Activated CD8-positive, alpha-beta memory T cell treated with anti-CD3 and anti-CD28 coated beads, Interleukin-2, amount 50 U/mL, for 24 hours (primary cell): ENCODE data around the gene DAO.

Experiments used
- DNase-seq: peaks from one replicate; pipeline ENCODE4 v3.0.0-alpha.2; 2020; ENCODE audit errors: extremely low read depth

The DAO gene

DNA sequence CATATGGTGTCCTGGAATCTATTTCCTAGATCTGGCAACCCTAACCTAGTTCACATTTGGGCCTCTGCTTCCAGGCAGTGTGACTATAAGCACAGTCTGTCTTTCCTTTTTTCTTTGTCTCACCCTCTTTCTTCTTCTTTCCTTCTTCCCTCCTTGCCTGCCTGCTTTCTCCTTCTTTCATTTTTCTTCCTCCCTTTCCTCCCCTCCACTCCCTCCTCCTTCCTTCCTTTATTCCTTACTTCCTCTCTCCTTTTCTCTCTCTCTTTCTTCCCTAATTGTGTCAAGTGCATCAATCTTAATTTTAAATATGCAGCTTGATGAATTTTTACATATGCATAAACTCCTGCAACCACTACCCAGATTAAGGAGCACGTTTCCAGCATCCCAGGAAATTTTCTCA is 4.6 kb upstream of the DAO start:
- DNase-seq = no peak

GRCh38 chr12:108875682-108876361 is 4.1 kb upstream of the DAO start:
- no peak for DNase-seq

DNA sequence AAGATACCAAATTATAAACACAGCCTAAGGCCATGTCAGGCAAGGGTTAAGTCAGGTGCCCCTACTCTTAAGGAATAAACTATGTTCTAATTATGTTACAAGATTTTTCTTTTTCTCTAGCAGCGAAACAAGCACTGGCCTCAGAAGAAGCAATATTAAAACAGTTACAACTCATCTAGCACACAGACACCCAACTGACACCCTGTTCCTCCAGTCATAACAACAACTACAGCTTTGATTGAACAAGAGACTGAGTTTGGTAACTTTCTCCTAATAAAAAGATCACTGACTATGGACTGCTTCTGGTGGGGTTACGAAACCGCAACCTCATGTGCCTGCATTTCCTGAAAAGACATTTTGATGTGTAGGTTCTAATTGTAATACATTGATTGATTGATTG is 3.3 kb upstream of the DAO start:
- DNase-seq = no peak

DNA sequence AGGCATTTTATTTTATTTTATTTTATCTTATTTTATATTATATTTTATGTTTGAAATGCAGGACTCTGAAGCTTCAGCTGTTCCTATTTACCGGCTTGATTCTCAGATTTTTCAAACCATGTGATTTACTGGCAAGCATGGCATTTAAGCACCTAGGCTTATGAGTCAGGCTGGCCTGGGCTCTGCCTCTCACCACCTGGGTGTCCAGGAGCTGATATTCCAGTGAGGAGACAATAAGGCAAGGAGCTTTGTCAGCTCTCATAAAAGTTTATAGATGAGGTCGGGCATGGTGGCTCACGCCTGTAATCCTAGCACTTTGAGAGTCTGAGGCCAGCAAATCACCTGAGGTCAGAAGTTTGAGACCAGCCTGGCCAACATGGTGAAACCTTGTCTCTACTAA is 2.1 kb downstream of the DAO start:
- no peak for DNase-seq

- DNase-seq = peak; percentile 30
Observed at GRCh38 chr12:108884116-108885012, 4.5 kb downstream of the DAO start.

DNA sequence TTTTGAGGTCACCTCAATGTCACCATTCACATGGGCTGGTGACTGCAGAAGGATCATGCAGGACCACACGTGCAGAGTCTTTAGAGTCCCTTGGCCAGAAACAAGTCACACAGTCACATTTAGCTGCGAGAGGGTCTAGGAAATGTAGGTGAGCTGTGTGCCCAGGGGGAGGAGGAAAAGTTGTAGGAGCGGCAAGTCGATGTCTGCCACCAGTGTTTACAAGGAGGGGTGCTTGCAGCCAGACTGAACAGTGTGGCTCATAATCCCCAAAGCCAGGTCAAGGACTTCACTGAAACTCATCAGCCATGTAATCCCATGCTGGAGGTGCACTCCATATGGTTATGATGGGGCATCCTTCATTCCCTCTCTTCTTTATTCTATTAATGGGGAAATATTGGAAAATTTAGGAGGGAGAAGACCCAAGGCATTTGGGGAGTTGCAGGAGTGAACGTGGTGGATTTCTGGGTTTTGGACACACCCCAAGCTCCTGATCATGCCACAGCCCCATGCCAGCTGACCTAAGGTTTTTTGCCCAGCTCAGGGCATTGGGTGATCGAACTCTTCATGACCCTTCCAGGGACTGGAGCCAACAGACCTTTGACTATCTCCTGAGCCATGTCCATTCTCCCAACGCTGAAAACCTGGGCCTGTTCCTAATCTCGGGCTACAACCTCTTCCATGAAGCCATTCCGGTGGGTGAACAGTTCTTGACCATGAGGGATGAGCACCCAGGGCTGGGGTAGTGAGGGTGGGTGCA is 7.2 kb downstream of the DAO start:
- DNase-seq = no peak

DNA sequence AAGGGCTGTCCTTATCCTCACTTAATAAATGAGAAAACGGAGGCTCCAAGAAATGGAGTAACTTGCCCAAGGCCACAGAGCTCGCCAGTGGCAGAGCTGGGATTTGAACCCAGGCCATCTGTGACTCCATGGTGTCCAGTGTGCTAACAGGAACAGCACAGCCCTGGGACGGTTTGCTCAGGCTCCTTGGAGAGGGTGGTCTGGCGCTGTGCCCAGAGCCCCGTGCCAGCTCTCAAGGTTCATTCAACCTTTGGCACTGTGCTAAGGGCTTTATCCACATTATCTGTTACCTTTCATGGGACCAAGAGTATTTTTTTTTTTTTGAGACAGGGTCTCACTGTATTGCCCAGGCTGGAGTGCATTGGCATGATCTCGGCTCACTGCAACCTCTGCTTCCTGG is 8.1 kb downstream of the DAO start:
- DNase-seq = no peak

DNA sequence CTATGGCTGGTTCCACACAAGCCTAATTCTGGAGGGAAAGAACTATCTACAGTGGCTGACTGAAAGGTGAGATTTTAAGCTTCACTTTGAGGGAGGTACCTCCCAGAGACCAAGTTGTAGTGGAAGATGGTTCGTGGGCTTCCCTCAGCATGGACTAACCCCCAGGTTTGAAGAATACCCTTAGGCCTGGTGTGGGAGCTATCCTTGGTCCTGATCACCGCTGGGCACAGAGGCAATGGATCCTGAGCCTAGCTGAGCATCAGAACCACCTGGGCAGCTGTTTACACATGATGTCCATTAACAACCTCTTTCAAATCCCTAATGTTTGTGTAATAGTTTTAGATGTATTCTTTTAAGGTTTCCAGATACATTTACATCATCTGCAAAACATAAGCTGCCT is 10.3 kb downstream of the DAO start:
- DNase-seq = no peak

GRCh38 chr12:108895220-108895802 is 15.4 kb downstream of the DAO start:
- no peak for DNase-seq

DNA sequence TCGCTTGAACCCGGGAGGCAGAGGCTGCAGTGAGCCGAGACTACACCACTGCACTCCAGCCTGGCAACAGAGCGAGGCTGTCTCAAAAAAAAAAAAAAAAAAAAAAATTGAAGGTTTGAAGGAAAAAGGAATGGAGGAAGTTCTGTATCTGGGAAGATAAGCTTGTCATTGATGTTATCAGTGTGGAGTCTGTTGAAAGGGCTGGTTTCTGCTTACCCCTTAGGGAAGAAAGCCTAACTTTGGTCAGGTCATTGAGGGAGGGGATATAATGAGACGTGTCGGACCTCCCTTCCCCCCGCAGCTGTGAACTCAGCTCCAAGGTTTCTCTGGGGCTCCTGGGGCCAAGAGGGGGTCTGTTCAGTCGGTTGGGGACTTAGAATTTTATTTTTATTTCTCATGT is 16.4 kb downstream of the DAO start:
- DNase-seq = no peak

DNA sequence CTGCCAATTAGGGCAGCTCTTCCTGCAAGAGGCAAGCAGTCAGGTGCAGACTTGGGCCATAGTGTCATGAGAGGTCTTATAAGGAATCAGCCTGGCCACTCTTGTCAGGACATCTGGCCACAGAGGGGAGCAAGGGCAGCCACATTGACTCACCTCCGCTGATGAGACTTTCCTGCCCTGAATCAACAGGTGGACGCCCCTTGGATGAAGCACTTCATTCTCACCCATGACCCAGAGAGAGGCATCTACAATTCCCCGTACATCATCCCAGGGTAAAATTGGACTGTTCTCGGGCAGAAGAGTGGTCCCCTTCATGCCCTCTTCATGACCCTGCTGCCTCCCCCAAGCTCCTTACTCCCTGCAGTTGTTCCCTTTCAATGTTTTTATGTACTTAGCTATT is 16.9 kb downstream of the DAO start:
- no peak for DNase-seq

DNA sequence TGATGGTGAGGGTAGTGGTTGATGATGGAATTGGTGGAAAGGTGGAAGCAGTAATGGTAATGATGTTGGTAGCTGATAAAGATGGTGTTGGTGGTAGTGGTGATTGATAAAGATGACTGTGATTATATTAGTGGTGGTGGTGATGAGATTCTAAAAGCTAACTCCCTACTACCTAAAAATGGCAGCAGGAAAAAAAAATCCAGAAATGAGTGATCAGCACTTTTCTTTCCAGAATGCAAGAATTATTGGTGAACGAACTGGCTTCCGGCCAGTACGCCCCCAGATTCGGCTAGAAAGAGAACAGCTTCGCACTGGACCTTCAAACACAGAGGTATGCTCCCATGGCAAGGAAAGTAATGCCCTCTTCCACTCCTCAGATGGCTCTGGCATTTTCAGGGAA is 19.3 kb downstream of the DAO start:
- no peak for DNase-seq

- no peak for DNase-seq
Observed at GRCh38 chr12:108905725-108906124, 25.8 kb downstream of the DAO start.

DNA sequence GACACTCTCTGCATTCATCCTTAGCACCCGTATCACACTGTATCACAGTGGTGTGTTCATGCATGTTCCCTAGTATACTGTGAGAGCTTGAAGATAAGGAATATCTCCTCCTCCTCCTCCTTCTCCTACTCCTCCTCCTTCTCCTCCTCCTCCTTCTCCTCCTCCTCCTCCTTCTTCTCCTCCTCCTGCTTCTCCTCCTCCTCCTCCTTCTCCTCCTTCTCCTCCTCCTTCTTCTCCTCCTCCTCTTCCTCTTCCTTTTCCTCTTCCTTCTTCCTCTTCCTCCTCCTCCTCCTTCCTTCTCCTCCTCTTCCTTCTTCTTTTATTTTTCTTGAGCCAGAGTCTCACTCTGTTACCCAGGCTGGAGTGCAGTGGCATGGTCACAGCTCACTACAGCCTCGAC is 27.1 kb downstream of the DAO start:
- no peak for DNase-seq

GRCh38 chr12:108907839-108908351 is 28.0 kb downstream of the DAO start:
- DNase-seq = no peak

- no peak for DNase-seq
Observed at GRCh38 chr12:108910336-108910735, 30.4 kb downstream of the DAO start.

- no peak for DNase-seq
Observed at GRCh38 chr12:108911915-108912314, 32.0 kb downstream of the DAO start.

DNA sequence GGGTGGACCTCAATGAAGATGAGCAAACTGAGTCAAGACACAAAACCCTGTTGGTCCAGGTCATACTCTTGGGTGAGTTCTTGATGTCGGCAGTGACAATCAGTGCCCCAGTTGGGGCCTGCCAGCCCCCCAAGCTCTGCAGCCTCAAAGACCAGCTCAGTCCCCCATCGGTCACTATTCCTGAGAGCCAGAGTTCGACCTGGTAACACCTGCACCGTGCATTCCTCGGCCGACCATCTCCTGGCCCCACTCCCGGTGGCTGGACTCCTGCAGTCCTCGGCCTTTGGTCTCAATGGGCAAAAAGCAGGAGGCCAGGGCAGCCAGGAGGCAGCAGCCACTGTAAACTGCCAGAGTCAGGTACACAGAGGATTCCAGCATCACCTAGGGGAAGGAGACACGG is 32.5 kb downstream of the DAO start:
- no peak for DNase-seq

DNA sequence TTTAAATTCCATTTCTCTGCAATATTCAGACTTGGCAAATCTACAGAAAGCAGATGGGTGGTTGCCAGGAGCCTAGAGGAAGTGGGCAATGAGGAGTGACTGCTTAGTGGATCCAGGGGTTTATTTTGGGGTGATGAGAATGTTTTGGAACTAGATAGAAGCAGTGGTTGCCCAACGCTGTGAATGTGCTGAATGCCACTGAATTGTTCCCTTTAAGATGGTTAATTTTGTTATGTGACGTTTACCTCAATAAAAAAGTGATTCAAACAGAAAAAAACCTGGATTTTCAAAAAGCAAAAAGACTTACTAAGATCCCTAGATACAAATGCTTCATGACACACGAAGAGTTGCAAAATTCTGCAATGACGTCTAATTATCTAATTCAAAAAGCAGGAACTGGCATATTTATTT is 34.2 kb downstream of the DAO start:
- DNase-seq = no peak

DNA sequence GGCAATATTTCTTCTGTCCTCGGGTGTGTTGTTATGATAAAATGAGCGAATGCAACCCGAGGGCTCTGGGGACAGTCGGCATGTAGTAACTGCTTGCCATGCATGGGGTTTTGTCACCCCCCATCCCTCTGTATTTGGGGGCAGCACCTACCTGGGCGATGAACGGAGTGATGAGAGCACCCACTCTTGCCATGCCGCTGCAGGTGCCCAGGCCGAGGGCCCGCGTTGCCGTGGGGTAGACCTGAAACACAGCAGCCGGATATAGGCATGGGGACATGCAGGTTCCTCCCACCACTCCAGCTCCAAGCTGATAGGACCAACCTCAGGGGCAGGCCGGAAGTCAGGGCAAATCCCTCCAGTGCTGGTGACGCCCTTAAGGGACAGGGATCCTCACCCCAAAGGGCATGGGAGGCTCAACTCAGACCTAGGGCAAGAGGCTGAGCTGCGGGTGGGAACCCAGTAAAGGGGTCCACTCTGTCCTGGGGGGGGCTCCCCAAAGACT is 35.8 kb downstream of the DAO start:
- DNase-seq = no peak

GRCh38 chr12:108916336-108916735 is 36.4 kb downstream of the DAO start:
- no peak for DNase-seq

GRCh38 chr12:108918206-108918605 is 38.3 kb downstream of the DAO start:
- DNase-seq = no peak
